H7 (cell line): ENCODE results near the gene IRX2. TPM values are rescaled to one million over a fixed set of nuclear protein-coding genes. Genes with fewer than 3 reads are reported as not detected.

Experiments used
- DNase-seq: peaks from one replicate; pipeline ENCODE4 v3.0.0; 2012
- H3K27me3 ChIP-seq: 2 replicates; pipeline ENCODE4 v1.6.0; 2011; ENCODE audit warnings: mild to moderate bottlenecking, low read length; ENCODE audit not compliant: control insufficient read depth, insufficient read depth
- H3K36me3 ChIP-seq: replicated peaks from 2 replicates; pipeline ENCODE4 v1.5.1; 2011; ENCODE audit warnings: low read length; ENCODE audit not compliant: control insufficient read depth, insufficient read depth
- H3K4me3 ChIP-seq: 2 replicates; pipeline ENCODE4 v1.5.1; 2011; ENCODE audit warnings: low read depth, mild to moderate bottlenecking, control low read depth, low read length, moderate library complexity; ENCODE audit not compliant: insufficient read depth
- total RNA-seq: library from RNA; depleted of rRNA; stranded (reverse); fragments of >200 nt; shearing (Covaris generic); gene quantifications from 2 replicates; pipeline ENCODE4 v1.2.3, GENCODE V29; 2014

Gene IRX2
- total RNA-seq, 1 experiment from 2014 or later, result 51.4 TPM

GRCh38 chr5:2761921-2762488, 10.5 kb upstream of the IRX2 start:
- peak; percentile 45 for DNase-seq
- Histone ChIP-seq H3K4me3 (no peak overlapping the region), H3K36me3 (no peaks in the 10 kb centered on the region), H3K27me3 (peaks cover 23% of the 10 kb centered on the region)

- Histone ChIP-seq H3K36me3 (no peaks in the 10 kb centered on the region), H3K27me3 (peaks cover 33% of the 10 kb centered on the region), H3K4me3 (no peak overlapping the region)
- DNase-seq, result peak; percentile 11
These were observed 8.4 kb upstream of the IRX2 start for GRCh38 chr5:2759696-2760461.

GRCh38 chr5:2759091-2759490, 7.6 kb upstream of the IRX2 start:
- no peaks in the 10 kb centered on the region for H3K36me3 ChIP-seq
- DNase-seq, result no peak
- H3K27me3 ChIP-seq, result peaks cover 40% of the 10 kb centered on the region
- no peak overlapping the region for H3K4me3 ChIP-seq

GRCh38 chr5:2758632-2759031, 7.2 kb upstream of the IRX2 start:
- DNase-seq, result no peak
- no peaks in the 10 kb centered on the region for H3K36me3 ChIP-seq
- no peak overlapping the region for H3K4me3 ChIP-seq
- H3K27me3 ChIP-seq, result peaks cover 43% of the 10 kb centered on the region

- no peak for DNase-seq
- Histone ChIP-seq H3K4me3 (peak overlapping the region; percentile 63), H3K27me3 (peaks cover 52% of the 10 kb centered on the region), H3K36me3 (no peaks in the 10 kb centered on the region)
These were observed 6.3 kb upstream of the IRX2 start for GRCh38 chr5:2757563-2758351.

GRCh38 chr5:2756211-2757152, 5.0 kb upstream of the IRX2 start:
- DNase-seq, result peak; percentile 94
- Histone ChIP-seq H3K4me3 (peak overlapping the region; percentile 63), H3K36me3 (no peaks in the 10 kb centered on the region), H3K27me3 (peaks cover 60% of the 10 kb centered on the region)

- no peak for DNase-seq
- peaks cover 63% of the 10 kb centered on the region for H3K27me3 ChIP-seq
- no peaks in the 10 kb centered on the region for H3K36me3 ChIP-seq
- peak overlapping the region; percentile 63 for H3K4me3 ChIP-seq
These were observed 4.2 kb upstream of the IRX2 start for GRCh38 chr5:2755681-2756171.

GRCh38 chr5:2755076-2755680, 3.7 kb upstream of the IRX2 start:
- peak overlapping the region; percentile 63 for H3K4me3 ChIP-seq
- peaks cover 67% of the 10 kb centered on the region for H3K27me3 ChIP-seq
- no peaks in the 10 kb centered on the region for H3K36me3 ChIP-seq
- peak; percentile 80 for DNase-seq

- H3K36me3 ChIP-seq, result no peaks in the 10 kb centered on the region
- peaks cover 69% of the 10 kb centered on the region for H3K27me3 ChIP-seq
- peak overlapping the region; percentile 29 for H3K4me3 ChIP-seq
- DNase-seq, result peak; percentile 77
These were observed 3.2 kb upstream of the IRX2 start for GRCh38 chr5:2754581-2755075.

- peak overlapping the region; percentile 64 for H3K4me3 ChIP-seq
- peaks cover 72% of the 10 kb centered on the region for H3K27me3 ChIP-seq
- no peaks in the 10 kb centered on the region for H3K36me3 ChIP-seq
- DNase-seq, result peak; percentile 84
These were observed 2.3 kb upstream of the IRX2 start for GRCh38 chr5:2753452-2754420.

GRCh38 chr5:2752821-2753439, 1.5 kb upstream of the IRX2 start:
- H3K27me3 ChIP-seq, result peaks cover 67% of the 10 kb centered on the region
- peak overlapping the region; percentile 64 for H3K4me3 ChIP-seq
- peak; percentile 74 for DNase-seq
- H3K36me3 ChIP-seq, result no peaks in the 10 kb centered on the region

GRCh38 chr5:2752059-2752820, 763 bp upstream of the IRX2 start:
- DNase-seq, result peak; percentile 90
- Histone ChIP-seq H3K4me3 (peak overlapping the region; percentile 64), H3K36me3 (no peaks in the 10 kb centered on the region), H3K27me3 (peaks cover 67% of the 10 kb centered on the region)
